Measurements from ENCODE around the gene ERC1.
"Not testable (repeated sequence)": the region's sequence is repeated elsewhere in the genome, so short reads cannot be mapped to it uniquely, and the experiment has no call there.

The ERC1 gene

DNA sequence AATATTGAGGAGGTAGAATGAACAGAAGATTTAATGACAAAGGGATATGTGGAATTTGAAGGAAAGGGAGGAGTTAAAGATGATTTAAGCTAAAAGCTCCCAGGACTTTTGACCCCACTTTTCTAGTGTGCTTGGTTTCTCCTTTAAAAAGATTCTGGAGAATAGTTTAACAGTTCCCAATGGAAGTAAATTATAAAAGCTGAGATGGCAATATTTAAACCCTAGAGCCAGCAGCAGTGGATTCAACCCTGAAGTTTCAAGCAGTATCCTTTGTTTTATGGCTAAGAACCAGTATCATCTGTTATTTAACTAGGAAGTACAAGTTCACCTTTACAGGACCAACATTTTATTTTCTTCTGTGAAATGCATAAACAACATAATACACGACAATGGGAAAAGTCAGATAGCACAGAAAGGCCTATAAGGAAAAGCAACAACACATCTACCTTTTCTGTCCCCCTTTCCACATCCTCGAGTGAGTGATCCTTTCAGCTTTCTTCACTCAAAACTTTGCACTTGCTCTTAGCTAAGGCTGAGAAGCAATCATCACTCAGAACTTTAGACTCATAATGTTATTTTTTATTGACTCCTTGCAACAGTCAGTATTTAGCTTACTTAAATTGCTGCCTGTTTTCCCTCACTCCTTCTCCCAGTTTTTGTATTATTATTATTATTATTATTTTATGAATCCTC, 338.9 kb downstream of the ERC1 start:
- TF ChIP-seq MYC (IDR thresholded peaks at IDR 0.05; ENCODE audit: low read depth, low read length): no peak
- no peak for TF ChIP-seq CTCF (IDR thresholded peaks at IDR 0.05; ENCODE audit: low read depth, low read length)
- no peak for TF ChIP-seq POLR2A (IDR thresholded peaks at IDR 0.05; ENCODE audit: extremely low read depth, insufficient read length)
- TF ChIP-seq, protein P1, sequence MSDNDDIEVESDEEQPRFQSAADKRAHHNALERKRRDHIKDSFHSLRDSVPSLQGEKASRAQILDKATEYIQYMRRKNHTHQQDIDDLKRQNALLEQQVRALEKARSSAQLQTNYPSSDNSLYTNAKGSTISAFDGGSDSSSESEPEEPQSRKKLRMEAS (IDR thresholded peaks at IDR 0.05; ENCODE audit: low read depth, low read length): no peak
- H3K4me3 ChIP-seq (ENCODE audit: low read depth, low read length): no peak overlapping the region
- DNase-seq (ENCODE audit: low read depth): no peak

- H3K4me3 ChIP-seq (ENCODE audit: low read depth, low read length): no peak overlapping the region
- no peak for DNase-seq (ENCODE audit: low read depth)
- TF ChIP-seq MYC (IDR thresholded peaks at IDR 0.05; ENCODE audit: low read depth, low read length) (no peak), CTCF (IDR thresholded peaks at IDR 0.05; ENCODE audit: low read depth, low read length) (no peak), POLR2A (IDR thresholded peaks at IDR 0.05; ENCODE audit: extremely low read depth, insufficient read length) (no peak)
- TF ChIP-seq, protein P1 (IDR thresholded peaks at IDR 0.05; ENCODE audit: low read depth, low read length): no peak
These were observed 339.4 kb downstream of the ERC1 start for GRCh38 chr12:1330477-1330827.

GRCh38 chr12:1332327-1332726, 341.3 kb downstream of the ERC1 start:
- no peak overlapping the region for H3K4me3 ChIP-seq (ENCODE audit: low read depth, low read length)
- no peak for TF ChIP-seq POLR2A (IDR thresholded peaks at IDR 0.05; ENCODE audit: extremely low read depth, insufficient read length)
- TF ChIP-seq, protein P1 (IDR thresholded peaks at IDR 0.05; ENCODE audit: low read depth, low read length): no peak
- TF ChIP-seq MYC (IDR thresholded peaks at IDR 0.05; ENCODE audit: low read depth, low read length): no peak
- TF ChIP-seq CTCF (IDR thresholded peaks at IDR 0.05; ENCODE audit: low read depth, low read length): no peak
- no peak for DNase-seq (ENCODE audit: low read depth)

DNA sequence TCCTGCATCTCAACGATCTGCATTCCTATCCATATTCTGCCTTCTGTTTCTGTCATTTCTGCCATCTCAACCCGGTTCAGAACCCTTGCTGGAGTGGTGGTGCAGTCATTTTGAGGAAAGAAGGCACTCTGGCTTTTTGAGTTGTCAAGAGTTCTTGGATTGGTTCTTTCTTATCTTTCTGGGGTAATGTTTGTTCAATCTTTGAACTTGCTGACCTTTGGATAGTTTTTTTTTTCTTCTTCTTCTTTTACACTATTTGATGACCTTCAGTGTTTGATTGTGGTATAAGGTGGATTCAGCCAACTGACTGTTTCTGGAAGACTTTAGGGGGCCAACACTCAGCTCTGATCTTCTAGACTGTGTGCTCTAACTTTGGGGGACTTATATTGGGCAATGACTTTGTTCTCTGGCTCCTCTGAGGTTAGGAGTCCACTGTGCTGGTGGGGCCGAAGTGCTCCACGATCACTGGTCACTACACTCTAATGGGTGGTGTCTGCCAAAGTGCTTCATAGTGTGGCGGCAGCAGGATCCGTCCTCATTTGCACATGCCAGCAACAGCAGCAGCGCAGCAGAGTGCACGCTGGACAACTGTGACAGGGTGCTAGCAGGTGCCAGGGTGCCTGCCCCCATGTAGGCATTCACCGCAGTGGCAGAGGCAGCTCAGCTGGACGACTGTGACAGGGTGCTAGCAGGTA, 347.6 kb downstream of the ERC1 start:
- no peak overlapping the region for H3K4me3 ChIP-seq (ENCODE audit: low read depth, low read length)
- TF ChIP-seq POLR2A (IDR thresholded peaks at IDR 0.05; ENCODE audit: extremely low read depth, insufficient read length) (no peak), CTCF (IDR thresholded peaks at IDR 0.05; ENCODE audit: low read depth, low read length) (no peak), MYC (IDR thresholded peaks at IDR 0.05; ENCODE audit: low read depth, low read length) (no peak)
- TF ChIP-seq, protein P1 (IDR thresholded peaks at IDR 0.05; ENCODE audit: low read depth, low read length): no peak
- DNase-seq (ENCODE audit: low read depth): no peak

- not testable (repeated sequence) for H3K4me3 ChIP-seq (ENCODE audit: low read depth, low read length); DNase-seq (ENCODE audit: low read depth)
These were observed 348.1 kb downstream of the ERC1 start for GRCh38 chr12:1339178-1339541.

- TF ChIP-seq MYC (IDR thresholded peaks at IDR 0.05; ENCODE audit: low read depth, low read length) (no peak), CTCF (IDR thresholded peaks at IDR 0.05; ENCODE audit: low read depth, low read length) (no peak), POLR2A (IDR thresholded peaks at IDR 0.05; ENCODE audit: extremely low read depth, insufficient read length) (no peak)
- TF ChIP-seq, protein P1 (IDR thresholded peaks at IDR 0.05; ENCODE audit: low read depth, low read length): no peak
- DNase-seq (ENCODE audit: low read depth): no peak
- H3K4me3 ChIP-seq (ENCODE audit: low read depth, low read length): no peak overlapping the region
These were observed 348.7 kb downstream of the ERC1 start for GRCh38 chr12:1339618-1340319.

DNA sequence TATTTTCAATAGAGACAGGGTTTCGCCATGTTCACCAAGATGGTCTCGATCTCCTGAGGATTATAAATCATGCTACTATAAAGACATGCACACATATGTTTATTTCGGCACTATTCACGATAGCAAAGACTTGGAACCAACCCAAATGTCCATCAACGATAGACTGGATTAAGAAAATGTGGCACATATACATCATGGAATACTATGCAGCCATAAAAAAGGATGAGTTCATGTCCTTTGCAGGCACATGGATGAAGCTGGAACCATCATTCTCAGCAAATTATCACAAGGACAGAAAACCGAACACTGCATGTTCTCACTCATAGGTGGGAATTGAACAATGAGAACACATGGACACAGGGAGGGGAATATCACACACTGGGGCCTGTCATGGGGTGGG, 350.2 kb downstream of the ERC1 start:
- not testable (repeated sequence) for H3K4me3 ChIP-seq (ENCODE audit: low read depth, low read length); DNase-seq (ENCODE audit: low read depth)

All from NB4 (cell line).